CD4-positive, alpha-beta T cell treated with Interleukin-17A for 4 hours (primary cell): ENCODE measurements around the gene KCNQ1.

Source experiments
- DNase-seq: peaks from one replicate; pipeline ENCODE4 v3.0.0-alpha.2; 2020; ENCODE audit warnings: mixed read lengths

KCNQ1 gene

DNA sequence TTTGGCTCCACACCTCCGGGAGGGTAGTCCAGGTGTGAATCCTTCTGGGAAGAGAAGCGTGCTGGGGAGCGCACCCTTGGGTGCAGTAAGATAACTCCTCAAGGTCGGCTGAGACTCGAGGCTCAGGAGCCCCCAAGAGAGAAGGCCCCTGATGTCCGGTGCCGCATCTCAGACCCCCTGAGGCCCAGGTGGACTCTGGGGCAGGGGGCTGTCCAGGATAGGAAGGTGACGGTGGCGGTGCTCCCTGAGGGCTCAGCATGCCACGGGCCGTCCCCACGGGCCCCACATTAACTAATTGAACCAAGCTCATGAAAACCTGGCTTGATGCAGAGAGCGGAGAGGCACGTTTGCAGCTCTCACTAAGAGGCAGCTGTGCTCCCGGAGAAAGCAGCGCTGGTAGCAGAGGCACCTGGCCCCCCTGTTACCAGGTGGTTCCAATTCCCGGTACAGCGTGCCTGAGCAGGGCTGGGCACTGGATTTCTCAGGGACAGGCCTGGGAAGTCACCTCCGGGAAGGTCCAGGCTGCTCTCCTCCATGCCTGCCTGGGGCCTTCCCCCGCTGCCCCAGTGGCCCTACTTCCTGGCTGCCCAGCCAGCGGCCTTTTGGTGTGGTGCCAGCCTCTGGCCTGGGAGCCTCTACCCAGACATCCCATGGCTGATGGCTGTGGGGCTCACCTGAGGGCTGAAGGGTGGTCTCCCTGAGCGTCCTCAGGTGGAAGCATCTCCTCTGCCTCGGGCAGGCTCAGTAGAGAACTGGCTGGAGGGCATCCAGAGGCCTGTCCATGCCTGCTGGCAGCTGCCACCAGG lies 1.1 kb downstream of the KCNQ1 start:
- DNase-seq: no peak

DNA sequence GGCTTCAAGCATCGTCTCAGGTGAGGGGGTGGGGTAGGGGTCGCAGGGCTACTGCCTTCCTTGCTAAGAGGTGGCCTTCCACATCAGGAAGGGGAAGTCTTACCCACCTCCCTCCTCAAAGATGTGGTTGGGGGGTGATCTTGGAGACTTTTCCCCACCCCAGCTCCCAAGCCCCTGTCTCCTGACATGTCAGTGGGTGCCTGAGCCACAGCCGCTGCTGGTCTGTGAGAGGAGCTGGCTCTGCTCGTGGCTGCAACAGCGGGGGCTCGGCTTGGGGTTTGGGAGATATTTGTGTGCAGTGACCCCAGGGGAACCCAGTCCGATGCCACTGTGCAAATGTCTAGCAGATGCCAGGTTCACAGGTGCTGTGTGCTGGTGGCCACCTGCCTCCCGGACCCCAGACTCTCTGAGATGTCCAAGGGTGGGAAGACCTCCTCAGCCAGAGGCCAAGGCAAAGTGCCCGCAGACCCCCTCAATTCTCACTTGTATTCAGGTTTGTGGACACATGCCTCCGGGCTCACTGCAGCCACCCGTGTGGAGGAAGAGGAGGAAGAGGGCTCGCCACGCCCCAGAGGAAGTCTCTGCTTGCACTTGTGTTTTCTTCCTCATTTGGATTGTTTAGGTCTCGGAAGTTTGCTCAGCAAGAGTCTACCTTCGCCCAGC lies 1.9 kb downstream of the KCNQ1 start:
- peak; percentile 68 for DNase-seq

DNA sequence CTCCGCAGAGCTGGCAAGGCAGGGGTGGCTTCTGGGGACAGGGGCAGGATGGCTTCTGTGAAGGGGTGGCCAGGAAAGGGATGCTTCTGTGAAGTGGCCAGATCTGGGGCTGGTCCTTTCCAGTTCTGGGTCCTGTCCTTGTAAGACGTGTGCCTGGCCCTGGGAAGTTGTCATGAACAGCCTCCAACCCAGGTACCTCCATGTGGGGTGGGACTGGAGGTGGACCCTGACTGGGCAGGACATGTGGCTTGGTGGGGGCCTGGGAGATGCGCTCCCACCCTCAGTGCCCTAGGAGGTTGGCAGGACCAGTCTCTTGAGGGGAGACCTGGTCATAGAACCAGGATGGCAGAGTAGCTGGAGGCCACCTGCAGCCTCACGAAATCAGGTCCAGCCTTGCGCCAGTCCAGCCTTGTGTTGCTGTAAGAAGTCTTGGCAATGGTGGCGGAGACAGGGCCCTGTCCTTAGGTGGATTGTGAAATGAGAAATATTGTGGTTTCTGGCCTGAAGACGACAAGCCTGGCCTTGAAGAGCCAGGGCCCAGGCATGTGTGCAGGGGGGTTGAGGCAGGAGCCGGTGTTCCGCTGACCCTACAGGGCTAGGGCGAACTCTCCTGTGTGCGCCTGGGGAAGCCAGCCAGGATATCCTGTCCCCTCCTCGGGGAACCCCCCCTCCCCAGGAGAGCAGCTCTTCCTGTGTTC lies 2.6 kb downstream of the KCNQ1 start:
- DNase-seq: peak; percentile 37

DNA sequence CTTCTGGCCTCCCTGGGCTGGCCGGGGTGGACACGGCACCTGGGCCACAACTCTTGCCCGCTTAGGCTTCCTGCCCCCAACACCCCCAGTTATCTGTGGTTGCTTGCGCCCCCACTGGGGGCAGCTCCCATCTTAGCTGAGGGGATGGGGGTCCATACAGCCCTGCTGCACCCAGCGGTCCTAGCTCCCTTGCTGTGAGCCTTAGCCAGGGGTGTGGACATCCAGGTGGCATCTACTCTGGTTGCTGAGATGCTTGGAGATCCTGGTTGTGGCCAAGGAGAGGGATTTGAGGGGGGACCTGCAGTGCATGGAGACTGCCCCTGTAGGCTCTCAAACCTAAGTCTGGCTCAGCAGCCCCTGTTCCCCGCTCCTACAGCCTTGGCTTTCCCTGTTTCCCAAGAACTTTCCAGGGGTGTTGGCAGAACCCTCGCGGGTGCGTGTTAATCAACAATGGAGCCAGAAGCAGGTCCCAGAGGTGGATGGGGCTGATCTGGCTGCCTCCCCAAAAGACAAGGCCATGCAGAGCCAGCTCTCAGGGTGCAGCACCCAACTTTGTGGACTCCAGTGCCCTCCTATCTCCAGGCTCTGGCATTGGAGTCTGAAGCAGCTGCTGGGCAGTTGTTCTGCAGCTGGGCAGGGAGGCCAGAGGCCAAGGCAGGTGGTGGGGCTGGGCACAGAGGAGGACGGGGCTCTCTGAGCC lies 3.3 kb downstream of the KCNQ1 start:
- DNase-seq: no peak

DNA sequence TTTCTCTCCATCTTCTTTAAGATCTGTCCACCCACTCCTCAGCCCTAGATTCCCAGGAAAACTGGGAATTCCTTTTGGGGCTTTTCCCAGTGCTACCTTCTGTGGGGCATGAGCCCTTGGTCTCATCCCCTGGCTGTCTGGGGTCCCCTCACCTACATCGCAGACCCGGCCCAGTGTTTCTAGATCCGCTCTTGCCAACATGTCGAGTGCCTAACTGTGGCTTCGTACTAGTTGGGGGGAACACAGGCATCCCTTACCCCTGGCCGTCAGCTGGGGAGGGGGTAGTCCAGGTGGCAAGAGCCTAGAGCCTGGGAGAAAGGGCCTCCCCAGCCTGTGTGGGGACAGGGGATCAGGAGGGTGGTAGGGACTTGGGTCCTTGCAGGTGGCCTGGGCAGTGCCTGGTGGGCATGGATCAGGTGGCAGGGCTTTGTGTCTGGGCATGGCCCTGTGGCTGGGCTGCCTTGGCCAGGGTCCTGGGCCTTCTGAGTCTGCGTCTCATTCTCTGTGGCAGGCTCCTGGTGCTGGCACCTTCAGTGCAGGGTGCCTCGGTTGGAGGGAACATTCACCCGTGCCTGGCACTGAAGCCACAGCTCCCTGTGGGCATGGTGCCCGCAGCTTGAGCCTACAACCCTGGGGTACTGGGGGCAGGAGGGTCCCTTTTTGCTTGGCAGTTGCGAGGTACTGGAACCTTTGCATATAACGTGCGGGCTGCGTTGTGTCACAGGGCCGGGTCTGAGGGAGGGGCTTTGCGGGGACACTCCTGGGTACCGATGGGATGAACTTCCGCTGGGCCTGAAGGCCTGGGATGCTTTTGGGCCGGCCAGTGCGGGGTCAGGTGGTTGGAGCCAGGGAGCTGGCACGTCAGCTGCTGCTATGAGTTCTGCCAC lies 4.1 kb downstream of the KCNQ1 start:
- DNase-seq: no peak

DNA sequence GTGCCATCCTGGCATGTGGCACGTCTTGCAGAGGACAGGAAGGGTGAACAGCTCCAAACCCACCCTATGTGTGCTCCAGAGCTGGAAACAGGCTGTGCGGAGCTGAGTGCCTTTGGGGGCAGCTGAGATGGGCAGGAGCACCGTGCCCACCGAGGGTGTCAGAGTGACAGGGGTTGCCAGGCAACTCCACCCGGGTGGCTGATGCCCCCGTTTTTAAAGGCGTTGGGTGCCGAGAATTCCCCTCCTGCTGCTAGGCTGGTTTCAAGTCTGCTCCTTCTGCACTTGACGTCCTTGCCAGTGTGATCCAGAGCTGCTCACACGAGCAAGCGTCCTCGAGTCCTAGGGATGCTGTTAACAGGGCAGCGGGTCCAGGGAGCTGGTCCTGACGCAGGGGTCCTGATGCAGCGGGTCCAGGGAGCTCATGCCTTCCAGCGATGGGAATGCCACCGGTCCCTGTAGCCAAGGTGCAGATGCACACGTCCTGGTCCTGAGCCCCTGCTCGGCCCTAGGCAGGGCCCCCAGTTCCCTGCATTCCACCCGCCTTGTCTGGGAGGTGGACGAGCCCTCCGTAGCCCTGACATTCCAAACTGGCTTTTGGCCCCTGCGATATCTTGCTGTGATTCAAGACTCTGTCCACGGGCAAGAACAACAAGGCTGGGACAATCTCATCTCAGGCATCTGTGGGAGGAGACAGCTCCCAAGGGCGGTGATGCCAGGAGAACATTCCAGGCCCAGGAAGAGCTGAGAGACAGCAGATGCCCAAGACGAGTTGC lies 4.9 kb downstream of the KCNQ1 start:
- no peak for DNase-seq

DNA sequence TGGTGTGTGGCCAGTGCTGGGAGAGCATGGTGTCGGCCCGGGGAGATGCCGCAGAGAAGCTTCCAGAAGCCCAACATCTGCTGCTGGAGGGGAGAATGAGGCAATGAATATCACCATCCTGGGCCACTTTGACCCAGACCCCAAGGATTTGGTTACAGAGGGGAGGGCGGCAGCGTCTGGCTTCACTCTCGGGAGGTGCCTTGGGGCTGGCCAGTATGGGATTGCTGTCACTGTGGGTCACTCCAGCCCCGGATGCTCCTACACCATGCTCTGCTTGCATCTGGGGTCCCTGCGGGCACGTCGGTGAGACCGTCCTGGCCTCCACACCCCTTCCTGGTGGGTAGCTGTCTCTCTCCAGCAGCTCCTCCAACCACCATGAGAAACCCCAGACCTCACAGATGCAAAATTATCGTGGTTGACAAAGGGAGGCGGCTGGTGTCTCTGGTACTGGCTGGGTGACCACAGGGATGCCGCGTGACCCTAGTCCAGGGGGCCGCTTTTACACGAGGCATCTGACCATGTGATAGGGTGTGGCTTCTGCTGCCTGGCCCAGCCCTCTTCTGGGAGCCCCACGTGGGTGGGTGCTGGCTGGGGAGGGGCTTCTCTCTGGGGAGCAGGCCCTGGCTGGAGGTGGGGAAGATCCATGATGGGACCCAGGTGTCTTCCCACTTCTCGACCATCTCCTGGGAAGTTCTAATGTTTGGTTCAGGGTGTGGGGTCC lies 5.7 kb downstream of the KCNQ1 start:
- DNase-seq: no peak

DNA sequence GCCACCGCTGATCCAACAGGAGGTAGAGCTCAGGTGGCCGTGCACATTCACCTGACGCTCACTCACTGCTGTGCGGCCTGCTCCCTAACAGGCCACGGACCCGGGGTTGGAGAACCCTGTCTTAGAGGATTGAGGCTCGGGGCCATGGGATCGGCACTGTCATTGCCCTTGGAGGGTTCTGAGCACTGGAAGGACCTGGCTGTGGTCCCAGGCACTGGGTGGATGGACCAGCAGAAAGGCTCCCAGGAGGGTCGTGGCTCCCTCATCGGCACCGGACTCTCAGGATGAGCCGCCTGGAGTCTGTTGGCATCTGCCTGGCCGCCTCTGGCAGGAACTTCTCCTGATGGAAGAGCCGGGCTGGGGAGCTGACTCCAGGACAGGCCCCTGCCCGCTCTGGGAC lies 6.5 kb downstream of the KCNQ1 start:
- no peak for DNase-seq

DNA sequence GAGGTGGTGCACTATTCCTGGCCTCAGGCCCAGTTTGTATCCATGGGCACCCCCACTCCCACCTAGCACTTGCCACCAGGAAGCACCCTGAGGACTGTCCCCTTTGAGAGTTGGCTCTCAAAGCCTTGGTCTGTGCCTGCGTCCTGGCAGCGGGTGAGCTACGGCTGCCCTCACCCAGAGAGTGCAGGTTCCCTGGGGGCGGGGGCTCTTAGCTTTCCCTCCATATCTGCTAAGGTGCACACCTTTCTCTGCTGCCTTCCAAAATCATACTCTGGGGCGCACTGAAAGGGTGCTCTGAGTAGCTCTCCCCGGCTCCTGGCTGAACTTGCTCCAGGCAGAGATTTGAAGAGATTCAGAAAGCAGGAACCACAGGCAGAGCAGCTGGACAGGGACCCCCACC lies 7.1 kb downstream of the KCNQ1 start:
- no peak for DNase-seq

DNA sequence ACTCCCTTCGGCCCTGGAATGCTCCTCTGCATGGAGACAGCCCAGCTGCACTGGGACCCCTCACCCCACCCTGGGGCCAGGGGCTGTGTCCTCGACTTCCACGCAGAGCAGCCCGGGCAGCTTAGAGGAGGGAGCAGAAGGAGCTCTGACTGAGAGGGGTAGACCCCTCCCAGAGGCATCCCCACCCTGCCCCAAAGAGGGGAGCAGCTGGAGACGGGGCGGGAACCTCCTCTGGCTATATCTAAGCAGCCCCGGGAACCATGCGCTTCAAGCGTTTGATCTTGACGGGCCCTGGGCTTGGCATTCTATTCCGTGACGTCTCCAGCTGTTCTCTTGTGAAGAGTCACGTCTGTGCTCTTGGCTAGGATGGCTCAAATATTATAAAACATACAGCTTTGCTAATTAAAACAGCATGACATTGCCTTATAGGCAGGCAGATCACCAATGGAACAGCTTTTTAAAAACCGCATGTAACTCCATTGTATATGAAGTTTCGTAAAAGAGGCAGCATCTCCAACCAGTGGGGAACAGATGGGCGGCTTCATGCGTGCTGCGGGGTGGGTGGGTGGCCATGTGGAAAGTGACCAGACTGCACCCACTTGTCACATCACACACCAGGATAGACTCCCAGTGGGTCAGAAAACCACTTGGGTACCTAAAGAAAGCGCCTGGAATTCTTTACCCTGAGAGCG lies 7.7 kb downstream of the KCNQ1 start:
- no peak for DNase-seq

DNA sequence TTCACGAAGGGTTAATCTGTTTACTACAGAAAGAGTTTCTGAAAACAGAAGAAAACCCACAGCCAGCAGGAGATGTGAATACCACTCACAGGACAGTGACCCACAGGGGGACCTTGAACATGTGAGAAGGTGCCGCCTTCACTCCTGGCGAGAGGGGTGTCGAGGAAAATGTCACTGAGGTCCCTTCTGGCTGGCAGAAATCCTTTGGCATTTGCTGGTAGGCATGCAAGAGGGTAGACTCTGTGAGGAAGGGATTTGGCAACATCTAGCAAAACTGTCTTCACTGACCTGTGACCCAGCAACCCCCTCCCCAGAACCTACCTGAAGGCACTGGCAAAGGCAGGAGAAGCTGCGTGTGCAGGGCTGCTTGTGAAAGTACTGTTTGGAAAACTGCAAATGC lies 8.6 kb downstream of the KCNQ1 start:
- DNase-seq: no peak

DNA sequence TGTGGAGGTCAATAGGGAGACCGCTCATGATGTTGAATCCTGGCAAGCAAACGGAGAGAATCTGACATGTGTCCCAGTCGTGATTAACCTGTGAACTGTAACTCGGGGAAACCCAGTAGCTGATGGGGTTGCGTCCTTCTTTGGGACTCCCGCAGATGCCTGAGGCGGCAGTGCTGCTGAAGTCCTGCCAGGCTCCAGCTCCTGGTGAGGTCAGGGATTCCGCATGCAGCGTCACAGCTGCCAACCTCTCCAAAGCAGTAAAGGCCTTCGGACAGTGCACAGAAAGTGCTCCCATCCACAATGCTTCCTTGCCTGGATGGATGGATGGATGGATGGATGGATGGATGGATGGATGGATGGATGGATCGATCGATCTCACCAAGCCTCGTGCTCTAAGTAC lies 13.5 kb downstream of the KCNQ1 start:
- no peak for DNase-seq

DNA sequence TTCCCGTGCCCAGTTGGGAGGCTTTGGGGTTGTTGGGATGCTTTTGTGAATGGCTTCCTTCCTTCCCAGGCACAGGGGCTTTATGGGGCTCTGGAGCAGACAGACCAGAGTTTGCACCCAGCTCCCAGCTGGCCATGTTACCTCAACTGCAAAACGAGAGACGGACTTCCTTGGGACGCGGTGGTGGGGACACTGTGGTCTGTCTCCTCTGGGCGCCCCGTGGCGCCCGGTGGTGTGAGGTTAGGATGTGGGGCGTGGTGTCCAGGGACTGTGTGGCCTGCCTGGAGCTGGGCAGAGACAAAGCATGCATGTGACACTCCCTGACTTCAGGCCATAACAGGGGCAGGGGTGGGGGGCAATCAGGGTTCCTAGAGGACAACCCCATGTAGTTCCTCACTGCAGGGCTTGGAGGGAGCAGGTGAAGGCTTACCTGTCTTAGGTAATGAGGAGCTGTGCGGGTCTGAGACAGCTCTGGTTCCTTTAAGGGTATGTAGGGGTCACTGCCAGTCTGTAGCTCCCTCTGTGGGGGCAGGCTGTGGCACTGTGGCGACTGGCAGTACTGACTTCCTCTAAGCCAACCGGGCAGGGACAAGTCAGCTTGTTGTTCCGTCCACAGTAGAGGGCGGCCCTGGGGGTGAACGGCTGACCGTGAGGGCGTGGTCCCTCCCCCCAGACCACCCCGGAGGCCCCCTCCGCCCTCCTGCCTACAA lies 14.4 kb downstream of the KCNQ1 start:
- no peak for DNase-seq

DNA sequence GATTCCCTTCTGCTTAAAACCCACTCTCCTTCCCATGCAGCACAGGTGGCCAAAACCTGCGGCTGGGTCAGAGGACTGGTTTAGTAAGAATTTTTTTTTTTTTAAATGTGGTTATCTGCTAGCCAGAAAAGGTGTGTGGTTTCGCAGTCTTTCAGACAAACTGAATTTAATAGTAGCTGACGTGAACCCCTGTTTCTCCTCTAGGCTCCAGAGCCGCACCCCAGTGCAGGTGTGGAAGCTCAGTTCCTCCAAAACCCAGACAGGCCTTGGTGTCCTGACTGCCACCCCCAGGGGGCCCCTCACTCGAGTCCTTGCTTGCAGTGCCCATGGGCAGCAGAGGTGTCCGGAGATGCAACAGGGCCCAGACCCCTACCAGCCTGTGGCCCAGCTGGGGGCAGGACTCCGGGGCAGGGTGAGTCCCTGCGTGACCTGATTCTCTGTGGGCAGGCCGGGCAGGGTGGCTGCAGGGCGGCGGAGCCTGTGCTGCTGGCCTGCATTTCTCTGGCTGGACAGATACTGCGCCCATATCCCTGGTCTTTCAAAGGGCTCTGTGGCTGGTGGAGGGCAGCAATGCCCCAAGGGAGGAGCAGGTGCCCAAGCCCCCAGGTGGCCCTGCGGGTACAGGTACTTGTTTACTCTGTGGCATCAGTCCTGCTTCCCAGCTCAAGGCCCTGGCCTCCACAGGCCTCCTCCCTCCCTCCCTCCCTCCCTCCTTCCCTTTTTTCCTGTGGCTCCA lies 15.2 kb downstream of the KCNQ1 start:
- DNase-seq: no peak

DNA sequence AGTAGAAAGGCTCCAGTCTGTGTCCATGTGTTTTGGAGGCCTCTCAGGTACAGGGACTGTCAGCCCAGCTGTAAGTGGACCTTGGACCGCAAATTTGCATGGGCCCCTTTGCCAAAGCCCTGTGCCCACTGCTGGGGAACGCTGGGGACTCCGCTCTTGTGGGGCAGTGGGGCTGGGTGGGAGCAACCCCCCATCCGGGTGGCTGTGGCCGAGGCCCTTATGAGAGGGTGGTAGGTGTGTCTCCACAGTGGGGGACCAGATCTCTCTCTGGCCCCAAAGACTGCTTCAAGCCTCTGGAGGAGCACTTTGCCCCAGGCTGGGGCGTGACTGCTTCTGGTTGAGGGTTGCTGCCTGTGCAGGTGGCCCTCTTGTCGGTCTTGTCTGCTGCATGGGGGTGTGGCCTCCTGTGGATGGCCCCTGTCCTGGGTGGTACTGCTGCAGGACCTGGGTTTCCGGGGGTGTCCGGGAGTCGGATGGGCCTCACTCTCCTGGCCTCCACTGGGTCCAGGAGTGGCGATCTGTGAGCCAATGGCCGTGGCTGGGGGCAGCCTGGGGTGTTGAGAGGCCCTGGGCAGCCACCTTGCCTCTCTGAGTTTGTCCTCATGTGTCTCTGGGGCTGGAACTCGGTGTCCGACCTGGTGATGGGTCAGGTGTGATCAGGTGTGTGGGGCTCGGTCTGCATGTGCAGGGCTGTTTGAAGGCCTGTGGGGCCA lies 15.9 kb downstream of the KCNQ1 start:
- DNase-seq: no peak

DNA sequence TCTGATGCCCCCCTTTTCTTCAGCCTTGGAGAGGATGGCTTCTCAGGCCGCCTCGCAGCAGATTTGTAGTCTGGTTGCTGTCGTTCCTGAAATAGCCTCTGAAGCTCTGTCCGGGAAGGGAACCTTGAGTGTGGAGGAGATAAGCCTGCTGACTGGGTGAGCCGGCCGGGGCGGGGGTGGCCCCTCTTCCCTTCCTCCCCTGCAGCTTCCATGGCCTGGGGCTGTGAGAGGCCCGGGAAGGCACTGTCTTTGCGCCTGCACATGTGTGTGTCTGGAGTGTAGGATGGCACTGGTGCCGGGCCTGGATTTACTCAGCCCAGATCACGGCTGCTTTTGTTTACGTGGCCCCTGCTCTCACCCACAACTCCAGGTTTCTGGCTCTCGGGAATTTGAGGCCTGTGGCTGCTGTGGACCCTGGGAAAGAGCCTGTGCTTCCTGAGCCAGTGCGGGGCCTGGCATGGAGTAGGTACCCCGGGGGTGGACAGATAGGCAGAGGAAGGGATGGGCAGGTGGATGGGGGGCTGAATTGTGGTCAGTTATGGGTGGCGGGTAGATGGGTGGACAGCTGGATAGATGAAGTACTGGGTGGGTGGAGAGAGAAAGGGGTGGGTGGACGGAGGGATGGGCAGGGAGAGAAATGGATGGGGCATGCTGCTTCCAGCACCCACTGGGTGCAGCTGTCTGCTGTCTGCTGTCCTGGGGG lies 16.6 kb downstream of the KCNQ1 start:
- no peak for DNase-seq

DNA sequence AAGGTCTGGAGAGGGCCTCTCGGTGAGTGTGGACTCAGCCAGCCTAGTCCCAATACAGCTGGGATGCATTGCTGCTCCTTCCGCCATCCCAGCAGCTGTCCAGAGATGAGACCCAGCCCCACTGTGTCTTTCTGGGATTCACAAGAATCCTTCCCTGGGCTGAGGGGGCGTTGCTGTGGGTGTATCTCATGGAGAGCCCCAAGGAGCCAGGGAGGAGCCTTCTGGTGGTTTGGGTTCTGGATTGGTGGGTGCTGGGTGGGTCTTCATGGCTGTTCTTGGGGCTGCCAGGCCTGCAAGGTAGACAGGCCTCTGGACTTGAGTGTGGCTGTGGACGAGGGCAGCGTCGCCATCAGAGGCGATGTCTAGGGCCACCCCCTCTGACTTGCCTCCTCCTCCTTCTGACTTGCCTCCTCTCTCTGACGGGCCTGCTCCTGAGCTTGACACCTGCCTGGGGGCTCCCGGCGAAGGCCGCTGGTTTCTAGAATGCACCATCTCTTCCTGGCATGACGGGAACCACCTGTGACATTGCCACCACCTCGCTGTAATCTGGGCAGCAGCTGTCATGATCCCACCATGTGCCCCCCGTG lies 17.2 kb downstream of the KCNQ1 start:
- no peak for DNase-seq
